RPMI8226 (cell line): ENCODE results near the gene ZBTB3.
A peak's percentile ranks its signal among the peaks of the same experiment; 100 is the strongest.
"Not testable (repeated sequence)": the region's sequence is repeated elsewhere in the genome, so short reads cannot be mapped to it uniquely, and the experiment has no call there.

Source experiments
- DNase-seq: peaks from one replicate; pipeline ENCODE4 v3.0.0-alpha.2; 2015

Gene ZBTB3

DNA sequence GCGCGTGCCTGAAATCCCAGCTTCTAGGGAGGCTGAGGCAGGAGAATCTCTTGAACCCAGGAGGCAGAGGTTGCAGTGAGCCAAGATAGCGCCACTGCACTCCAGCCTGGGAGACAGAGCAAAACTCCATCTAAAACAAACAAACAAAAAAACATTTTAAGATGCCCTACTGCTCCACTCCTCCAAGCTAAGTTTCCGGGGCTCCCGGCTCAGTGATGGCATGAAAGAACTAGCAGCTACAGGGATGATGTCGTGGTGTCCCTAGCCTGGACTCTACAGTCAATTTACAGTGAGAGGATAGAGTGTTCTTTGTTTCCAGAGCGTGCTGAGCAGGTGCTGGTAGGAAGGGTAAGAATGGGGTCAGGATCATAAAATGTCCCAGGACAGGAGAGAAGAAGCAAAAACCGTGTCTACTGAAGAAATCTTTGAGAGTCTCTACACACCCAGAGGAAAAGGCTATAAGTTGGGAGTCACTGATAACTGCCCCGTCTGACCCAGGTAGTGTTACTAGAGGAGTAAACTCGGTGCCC is 1.2 kb upstream of the ZBTB3 start:
- DNase-seq: no peak

DNA sequence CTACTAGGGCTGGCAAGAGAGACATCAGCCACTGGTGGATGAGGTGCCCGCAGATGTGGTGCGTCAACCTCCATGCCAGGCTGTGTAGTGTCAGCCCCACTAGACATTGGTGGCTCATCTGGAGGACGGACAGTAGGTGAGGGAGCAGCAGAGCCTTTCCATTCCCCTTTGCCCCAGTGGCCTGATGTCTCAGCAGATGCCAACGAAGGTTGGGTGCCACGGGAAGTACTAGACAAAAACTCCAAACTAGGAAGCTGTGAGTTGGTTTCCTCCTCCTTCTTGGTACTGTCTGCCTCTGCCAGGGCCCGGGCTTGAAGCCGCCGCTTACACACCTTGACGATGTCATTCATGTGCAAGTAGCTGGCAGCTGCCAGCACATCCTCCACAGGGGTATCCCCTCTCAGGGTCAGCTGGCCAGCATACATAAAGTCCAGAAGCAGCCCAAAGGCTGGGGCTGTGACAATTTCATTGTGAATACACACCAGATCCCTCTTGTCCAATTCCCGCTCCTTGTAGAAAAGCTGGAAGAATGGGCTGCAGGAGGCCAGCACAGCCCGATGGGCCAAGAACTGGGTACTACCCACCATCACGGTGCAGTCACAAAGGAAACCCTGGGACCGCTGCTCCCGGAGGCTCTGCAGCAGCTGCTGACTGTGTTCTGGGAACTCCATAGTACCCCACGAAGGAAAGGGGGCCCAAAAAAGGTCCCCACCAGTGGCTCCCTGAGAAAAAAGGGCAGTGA is 795 bp downstream of the ZBTB3 start:
- no peak for DNase-seq

DNA sequence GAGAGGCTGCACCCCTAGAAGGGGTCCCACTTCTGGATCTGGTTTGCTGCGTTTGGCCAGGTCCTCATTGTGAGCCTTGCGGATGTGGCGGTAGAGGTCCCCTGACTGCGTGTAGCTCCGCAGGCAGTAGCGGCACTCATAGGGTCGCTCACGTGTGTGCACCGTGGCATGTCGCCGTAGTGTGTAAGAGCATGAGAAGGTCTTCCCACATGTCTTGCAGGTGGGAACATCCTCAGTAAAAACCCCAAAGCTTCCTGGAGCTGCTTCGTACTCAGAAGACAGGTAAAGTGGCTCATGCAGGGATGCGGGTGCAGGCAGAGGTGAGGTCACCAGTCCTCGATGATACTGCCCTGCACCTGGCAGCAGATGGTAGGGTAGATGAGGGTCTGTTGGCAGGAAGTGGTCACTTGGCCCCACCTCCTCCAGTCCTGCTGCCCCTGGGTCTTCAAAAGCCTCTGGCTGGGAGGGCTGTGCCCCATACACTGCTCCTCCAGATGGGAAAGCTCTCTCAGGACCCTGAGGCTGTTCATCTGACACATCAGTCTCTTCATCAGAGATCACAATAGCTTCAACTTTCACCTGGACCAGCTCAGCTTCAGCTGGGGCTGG is 1.7 kb downstream of the ZBTB3 start:
- no peak for DNase-seq

DNA sequence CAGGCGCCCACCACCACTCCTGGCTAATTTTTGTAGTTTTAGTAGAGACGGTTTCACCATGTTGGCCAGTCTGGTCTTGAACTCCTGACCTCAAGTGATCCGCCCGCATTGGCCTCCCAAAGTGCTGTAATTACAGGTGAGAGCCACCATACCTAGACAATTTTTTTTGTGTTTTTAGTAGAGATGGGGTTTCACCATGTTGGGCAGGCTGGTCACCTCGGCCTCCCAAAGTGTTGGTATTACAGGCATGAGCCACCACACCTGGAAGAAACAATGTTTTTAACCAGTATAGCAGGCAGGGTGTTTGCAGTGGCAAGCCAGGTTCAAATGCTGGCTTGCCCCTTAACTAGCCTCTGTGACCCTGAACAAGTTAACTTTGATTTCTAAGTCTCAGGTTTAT is 4.0 kb downstream of the ZBTB3 start:
- not testable (repeated sequence) for DNase-seq

DNA sequence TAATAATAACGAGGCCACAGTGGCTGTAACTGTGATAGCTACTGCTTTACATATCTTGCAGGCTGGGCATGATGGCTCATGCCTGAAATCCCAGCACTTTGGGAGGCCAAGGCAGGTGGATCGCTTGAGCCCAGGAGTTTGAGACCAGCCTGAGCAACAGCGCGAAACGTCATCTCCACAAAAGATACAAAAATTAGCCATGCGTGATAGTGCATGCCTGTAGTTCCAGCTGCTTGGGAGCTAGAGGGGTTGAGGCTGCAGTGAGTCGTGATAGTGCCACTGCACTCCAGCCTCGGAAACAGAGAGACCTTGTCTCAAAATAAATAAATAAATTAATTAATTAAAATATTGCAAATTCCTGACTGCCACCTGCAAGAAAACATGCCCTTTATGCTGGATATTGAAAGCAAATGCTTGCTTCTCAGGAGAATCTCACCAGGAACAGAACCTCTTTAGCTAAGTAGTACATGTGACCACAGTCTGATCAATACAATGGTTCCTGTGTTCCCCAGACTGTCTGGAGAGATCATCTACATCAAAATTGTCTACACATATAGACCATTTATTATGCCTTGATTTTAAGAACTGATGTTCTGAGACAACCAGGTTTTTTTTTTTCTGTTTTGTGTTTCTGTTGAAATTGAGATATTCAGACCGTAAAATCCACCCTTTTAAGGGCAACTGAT is 6.3 kb downstream of the ZBTB3 start:
- no peak for DNase-seq

DNA sequence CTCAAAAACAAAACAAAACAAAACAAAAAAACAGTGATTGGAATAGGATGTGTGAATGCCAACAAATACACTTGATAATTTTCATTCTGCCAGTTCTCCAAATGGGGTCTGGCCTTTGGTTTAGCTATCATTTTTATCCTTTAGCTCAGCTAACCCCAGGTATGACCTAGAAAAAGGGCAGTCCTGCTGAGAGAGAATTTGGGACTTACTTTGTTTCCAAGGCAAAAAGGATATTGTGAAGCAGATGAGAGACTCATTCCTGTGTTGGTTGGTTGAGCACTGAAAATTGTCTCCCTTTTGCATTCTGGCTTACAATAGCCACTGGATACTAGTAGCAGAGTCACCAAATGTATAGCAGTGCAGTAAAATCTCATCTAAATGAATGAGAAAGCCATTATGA is 16.8 kb downstream of the ZBTB3 start:
- DNase-seq: no peak

DNA sequence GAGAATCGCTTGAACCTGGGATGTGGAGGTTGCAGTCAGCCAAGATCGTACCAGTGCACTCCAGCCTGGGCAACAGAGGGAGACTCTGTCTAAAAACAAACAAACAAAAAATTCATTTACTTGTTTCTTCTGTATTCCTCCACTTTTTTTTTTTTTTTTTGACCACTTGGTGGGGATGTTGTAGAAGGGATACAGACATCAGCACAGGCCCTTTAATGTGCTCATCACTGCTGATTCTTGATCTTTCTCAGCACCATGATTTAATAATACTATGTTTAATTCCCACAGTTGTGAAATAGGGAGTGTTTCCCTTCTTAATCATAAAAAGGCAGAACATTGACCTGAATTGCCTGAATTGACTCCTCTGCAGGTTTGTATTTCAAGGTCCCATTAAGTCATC is 21.1 kb downstream of the ZBTB3 start:
- DNase-seq: no peak

DNA sequence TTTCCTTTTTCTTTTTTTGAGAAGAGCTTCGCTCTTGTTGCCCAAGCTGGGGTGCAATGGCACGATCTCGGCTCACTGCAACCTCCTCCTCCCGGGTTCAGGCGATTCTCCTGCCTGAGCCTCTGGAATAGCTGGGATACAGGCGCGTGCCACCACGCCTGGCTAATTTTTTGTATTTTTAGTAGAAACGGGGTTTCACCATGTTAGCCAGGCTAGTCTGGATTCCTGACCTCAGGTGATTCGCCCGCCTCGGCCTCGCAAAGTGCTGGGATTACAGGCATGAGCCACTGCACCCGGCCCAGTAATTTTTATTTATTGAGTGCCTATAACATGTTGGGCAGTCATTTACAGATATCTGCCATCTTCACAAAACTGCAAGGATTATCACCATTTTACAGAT is 23.9 kb downstream of the ZBTB3 start:
- not testable (repeated sequence) for DNase-seq

DNA sequence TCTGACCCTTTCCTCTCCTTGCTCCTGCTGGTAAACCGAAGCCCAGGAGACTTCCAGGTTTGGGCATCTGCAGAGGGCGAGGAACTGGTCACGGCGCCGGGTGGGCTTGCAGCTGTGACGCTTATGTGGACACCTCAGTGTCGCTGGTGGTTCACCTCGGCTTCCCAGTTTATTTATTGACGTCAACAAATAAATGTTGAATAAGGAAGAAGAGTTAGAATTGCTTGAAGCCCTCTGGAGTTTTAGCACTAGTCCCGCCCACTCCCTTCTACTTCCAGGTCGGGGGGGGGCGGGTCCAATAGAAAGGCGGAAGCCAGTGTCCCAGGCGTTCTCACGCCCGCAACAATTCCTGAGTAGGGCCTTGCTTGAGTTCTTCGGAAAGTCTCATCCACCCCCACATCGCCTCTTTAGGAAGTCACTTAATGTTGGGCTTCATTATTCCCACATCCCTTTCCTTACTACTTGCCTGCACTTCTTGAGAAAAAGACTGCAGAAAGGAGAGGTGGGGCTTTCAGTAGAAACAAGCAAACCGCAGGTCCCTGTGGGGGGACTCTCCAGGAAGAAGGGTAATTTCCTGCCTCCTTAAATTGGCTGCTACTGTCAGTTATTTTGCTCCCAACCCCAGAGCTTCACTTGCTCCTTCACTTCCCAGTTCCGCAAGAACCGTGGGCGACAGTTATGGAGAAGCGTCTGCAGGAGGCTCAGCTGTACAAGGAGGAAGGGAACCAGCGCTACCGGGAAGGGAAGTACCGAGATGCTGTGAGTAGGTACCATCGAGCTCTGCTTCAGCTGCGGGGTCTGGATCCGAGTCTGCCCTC is 25.6 kb downstream of the ZBTB3 start, which contains the start of gene TTC9C:
Gene TTC9C (plus strand): TSS at position 316 of the 818 bp plus-strand sequence. CDS start 363 bp downstream, at position 679.
- peak; percentile 93 for DNase-seq

DNA sequence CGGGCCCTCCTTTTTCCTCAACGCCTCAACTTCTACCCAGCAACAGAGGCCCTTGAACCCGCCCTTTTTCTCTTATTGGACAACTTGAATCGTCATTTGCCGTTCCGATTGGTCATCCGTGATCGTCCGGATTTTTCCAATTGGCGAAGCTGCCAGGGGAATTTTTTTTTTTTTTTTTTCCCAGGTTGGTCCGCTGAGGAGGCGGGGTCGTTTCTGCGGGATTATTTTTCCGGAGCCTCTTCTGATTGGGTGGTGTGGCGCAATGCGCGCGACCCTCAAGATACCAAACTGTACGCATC is 26.1 kb downstream of the ZBTB3 start:
- DNase-seq: peak; percentile 98

DNA sequence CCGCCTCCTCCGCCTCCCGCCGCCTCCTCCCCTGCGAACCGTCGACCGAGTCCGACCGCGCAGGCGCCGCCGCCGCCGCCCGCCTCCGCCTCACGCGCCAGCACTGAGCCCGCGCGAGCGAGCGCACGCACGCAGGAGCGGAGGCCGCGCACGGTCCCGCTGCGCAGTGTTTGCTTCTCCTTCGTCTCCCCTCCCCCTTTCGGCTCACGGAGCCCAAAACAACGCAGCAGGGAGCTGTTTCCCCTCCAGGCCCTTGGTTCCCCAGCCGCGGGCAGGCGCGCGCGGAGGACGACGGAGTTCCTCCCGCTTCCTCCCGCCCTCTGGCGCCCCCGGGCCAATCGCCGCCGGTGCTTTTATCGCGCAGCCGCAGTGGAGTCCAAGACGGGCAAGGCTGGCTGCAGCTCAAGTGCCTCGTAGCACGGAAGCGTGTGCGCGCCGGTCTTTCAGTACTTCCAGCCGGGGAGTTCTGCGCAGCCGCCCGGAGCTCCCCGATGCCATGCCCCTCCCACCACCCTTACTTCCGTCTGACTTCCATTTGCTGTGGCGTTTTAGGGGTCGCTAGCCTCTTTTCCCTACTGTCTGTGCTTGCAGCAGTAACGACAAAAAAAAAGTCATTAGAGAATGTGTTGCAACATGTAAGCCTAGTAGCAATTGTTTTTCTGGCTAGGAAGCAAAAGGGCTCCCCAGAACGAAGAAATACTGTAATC is 26.6 kb downstream of the ZBTB3 start, which contains the start of gene HNRNPUL2:
Gene HNRNPUL2 (minus strand): TSS at position 293 of the 707 bp plus-strand sequence. CDS start 301 bp downstream, outside the sequence.
- peak; percentile 100 for DNase-seq

DNA sequence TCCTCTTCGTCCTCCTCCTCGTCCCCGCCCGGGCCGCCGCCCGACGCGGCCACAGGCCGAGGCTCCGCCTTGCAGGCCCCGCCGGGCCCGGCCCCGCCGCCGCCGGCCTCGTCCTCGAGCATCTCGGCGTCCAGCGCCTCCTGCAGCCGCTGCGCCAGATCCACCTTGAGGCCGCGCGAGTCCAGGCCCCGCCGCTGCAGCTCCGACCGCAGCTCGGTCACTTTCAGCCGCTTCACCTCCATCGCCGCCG is 27.1 kb downstream of the ZBTB3 start:
- no peak for DNase-seq

DNA sequence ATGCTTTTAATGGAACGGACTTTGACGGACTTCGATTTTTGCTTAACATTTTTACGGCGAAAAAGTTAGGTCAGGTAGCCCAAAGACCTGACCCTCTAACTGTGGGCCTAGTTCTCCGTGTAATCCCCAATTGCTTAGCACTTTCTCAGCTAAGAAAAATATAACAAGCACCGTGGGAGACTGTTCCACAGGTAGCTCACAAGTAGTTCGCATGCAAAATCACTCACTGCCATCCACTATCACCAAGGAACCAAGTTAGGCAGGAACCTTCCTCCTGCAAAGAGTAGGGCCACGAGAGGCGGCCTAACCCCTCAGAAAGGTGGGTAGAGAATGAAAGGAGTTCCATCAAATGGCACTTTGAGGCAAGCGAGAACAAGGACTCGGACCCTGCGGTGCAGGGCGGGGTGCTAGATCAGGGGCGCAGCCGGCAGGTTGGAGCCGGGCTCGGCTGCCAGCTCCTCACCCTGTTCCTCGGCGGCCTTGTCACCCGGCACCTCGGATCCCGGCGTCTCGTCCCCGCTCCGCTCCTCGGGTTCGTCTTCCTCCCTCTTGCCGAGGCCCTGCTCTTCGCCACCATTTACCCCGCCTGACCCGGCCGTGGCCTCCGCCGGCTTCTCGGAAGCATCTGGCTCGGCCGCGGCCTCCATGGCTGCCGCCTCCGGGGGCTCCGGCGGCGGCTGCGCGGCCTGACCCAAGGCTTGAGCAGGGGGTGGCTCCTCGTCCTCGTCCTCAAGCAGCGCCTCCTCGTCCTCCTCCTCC is 27.6 kb downstream of the ZBTB3 start:
- peak; percentile 34 for DNase-seq

DNA sequence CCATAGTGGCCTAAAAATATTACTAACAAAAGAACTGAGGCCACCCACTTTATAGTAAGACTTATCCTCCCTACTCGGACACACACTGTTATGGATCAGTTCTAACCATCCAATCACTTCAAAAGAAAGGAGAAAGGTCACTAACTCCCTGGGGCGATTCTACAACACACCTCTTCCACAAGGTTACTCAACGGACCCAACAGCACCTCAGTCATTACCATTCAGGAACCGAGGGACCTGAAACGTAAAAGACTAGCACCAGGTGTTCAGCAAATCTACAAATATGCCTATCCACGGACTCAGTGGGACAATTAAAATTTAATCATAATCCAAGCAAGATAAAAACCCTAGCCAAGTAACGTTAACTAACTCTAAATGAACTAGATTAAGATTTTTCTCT is 28.3 kb downstream of the ZBTB3 start:
- DNase-seq: peak; percentile 35

DNA sequence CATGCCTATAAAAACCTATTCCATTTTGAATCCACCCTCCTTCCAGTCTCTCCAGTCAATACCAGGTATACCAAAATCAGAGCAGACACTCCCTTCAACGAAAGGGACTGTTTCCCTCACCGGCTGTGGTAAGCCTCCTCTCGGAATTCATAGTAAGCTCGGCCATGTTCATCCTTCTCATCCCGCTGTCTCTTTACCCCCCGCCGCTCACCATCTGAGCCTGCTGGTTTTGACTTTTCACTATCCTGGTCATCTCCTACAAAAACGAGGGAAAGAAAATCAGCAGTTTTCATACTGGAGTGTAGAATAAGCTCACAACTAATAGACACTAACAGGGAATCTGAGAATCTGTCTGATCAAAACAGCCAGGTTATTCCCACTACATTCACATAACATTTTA is 29.8 kb downstream of the ZBTB3 start:
- no peak for DNase-seq

DNA sequence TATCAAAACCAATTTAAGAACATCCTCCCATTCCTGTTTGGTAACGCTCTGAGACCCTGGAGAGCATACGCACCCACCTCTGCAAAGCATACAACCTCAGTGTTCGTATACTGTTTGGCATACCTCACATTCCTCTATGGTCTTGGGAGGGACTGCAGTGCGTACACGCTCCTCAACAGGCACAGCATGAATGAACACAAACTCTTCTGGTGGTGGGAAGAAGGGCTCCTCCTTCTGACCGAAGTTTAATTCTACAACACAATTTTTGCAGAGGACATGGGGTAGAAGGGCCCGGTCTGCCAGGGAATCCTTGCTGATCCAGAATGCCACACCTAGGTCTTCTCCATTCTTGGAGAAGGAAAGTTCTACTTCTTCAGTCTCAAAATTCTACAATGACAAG is 32.0 kb downstream of the ZBTB3 start:
- DNase-seq: no peak

DNA sequence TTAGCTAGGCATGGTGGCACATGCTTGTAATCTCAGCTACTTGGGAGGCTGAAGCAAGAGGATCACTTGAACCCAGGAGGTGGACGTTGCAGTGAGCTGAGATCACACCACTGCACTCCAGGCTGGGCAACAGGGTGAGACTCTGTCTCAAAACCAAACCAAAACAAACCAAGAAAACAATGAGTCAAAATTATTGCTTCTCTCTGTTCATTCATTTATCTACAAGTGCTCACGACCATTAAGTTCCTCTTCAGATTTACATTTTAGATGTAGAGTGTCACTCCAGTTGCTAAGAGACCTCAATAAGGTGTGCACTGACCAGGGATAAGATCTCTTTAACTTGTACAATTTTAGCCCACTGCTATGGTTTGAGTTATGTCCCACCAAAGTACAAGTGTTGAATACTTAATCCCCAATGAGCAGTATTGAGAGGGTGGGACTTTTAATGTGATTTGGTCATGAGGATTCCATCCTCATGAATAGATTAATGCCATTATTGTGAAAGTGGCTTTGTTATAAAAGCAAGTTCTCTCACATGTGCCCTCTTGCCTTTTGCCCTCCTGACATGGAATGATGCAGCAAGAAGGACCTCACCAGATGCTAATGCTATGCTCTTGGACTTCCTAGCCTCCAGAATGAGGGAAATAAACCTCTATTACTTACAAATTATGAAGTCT is 34.5 kb downstream of the ZBTB3 start:
- no peak for DNase-seq

DNA sequence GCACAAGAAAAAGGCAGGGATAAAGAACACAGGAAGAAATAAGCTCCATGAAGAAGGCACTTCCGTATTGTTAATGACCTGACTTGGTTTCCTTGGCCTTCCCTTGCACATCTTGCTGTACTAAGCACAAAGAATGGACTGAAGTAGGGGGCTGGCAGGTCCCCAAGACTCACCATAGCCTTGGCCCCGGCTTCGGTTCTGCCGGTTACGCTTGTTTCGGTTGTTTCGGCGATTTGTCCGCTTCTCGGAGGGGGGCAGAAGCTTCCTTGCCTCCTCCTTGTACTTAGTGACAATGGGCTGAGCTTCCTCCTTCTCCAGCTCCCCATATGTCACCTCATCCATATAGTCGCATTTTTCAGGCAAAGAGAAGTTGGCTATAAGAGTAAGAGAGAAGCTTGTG is 37.1 kb downstream of the ZBTB3 start:
- DNase-seq: no peak

DNA sequence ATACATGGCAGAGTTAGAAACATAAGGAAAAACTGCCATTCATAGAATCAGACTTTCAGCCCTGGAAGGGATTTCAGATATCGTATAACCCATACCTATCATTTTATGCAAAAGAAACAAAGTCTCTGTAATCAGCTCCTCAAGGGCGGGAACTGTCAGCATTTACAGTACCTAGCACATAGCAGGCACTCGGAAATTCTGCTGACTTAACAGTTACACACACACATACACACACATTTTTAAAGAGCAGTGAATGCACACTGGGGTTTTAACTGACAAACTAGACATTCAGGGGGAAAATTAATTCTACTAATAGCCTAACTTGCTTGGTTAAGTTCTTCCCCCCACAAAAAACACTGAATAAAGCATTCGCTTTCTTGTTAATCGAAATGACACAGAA is 37.8 kb downstream of the ZBTB3 start:
- no peak for DNase-seq

DNA sequence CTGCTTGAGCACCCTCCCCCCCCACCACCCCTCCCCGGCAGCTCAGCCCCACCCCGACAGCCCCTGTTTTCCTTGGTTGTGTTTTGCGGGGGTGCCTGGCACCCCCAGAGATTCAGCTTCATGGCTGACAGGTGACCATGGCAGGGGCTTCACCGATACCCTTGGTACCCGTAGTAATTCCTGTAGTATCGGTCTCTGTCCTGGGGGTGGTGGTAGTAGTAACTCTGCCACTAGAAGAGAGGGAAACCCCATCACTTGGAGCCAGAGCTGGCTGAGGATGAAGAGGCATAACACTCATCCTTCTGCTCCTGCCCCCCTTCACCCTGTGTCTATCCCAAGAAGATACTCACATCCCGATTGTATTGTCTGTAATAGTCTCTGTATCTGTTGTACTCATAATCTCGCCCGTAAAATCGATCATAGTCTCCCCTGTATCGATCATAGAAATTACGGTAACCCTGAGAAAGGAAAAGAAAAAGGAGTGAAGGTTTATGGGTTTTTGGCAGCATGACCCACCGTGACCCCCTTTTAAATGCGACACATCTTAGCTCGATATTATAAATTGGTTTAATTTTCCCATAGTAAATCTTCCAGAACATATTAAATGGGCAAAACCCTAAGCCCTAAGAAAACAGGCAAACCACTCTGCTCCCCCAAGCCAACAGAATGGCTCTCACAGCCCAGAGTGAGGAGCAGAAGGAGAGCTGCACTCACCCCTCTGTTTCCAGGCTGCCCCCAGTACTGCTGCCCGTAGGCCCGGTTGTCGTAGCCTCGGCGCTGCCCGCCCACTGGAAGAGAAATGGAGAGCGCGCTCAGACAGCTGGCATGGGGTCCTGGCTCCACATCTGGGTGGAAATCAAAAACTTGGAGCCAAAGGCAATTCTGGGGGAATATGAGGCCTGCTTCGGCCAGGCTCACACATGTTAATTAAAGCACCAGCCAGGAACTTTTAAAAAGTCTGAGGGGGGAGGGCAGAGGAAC is 38.5 kb downstream of the ZBTB3 start:
- no peak for DNase-seq
